Erythroblast (primary cell): Measurements from ENCODE around the gene NOM1.

ENCODE experiments used
- GATA1 ChIP-seq: IDR thresholded peaks from 2 replicates; pipeline ENCODE4 v1.6.1; 2011; ENCODE audit warnings: low read depth, mild to moderate bottlenecking, control low read depth, low read length, moderate library complexity
- POLR2A ChIP-seq: IDR thresholded peaks from 2 replicates; pipeline ENCODE4 v1.6.1; 2011; ENCODE audit warnings: mild to moderate bottlenecking, low read length

DNA sequence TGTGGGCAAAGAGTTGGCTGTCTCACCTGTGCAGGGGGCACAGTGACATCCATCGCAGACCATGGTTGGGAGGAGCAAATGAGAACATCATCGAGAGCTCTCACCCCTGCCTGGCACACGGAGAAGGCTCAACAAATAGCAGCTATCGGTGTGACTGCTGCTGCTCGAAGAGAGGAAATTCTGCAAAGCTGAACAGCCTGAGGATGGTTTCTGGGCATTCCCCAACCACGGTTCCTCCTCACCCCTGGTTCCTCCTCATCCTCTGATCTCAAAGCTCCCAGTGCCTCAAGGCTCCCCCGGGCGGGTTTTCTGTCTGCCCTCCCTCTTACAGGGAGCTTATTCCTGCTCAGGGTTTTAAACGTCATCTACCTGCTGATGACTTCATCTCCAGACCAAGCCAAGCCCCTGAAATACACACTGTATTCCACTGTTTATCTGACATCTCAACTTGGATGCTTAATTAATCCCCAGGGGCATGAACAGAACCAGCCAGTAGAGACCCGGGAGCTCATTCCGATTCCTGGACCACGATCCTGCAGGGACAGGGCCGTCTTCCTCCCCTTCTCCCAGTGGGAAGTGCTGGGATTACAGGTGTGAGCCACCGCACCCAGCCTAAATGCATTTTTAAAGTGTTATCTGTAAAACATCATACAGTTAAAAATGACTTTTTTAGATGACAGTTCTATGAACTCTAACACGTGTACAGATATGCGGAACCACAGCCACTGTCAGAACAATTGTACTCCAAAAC, 19.5 kb upstream of the NOM1 start:
- TF ChIP-seq POLR2A: no peak
- no peak for TF ChIP-seq GATA1
